GM12878 (cell line): ENCODE measurements around the gene RAD51B. TPM values are rescaled to one million over a fixed set of nuclear protein-coding genes. Genes with fewer than 3 reads are reported as not detected.

Source experiments
- ASH2L ChIP-seq: fragments of 300-600, 200-600 bp; sonication (generic); IDR thresholded peaks from 2 replicates; pipeline ENCODE4 v1.6.1; 2017; ENCODE audit warnings: low read depth, mild to moderate bottlenecking, borderline replicate concordance
- CEBPB ChIP-seq, 2 experiments: fragments of 150-350 bp in 1 of 2; IDR thresholded peaks; 2 replicates each; pipeline ENCODE4 v1.6.1; 2012 to 2014; ENCODE audit warnings: low read depth in 2 of 2, low read length in 2 of 2, borderline replicate concordance in 1 of 2, inconsistent platforms in 1 of 2
- CREB1 ChIP-seq: IDR thresholded peaks from 2 replicates; pipeline ENCODE4 v1.6.1; 2012; ENCODE audit warnings: low read depth, mild to moderate bottlenecking, inconsistent platforms
- CREM ChIP-seq: IDR thresholded peaks from 2 replicates; pipeline ENCODE4 v1.6.1; 2014; ENCODE audit warnings: antibody characterized with exemption, low read depth
- E2F4 ChIP-seq: IDR thresholded peaks from 2 replicates; pipeline ENCODE4 v1.6.1; 2012; ENCODE audit warnings: low read depth, low read length, improper control_type of control experiment
- MEF2B ChIP-seq: fragments of 450-650 bp; IDR thresholded peaks from 2 replicates; pipeline ENCODE4 v1.6.1; 2018; ENCODE audit warnings: mild to moderate bottlenecking, moderate library complexity; ENCODE audit not compliant: partially characterized antibody, poor library complexity, severe bottlenecking
- NFIC ChIP-seq: IDR thresholded peaks from 2 replicates; pipeline ENCODE4 v1.6.1; 2012; ENCODE audit warnings: low read depth, mild to moderate bottlenecking, inconsistent platforms, low read length, moderate library complexity
- NR2C2 ChIP-seq: IDR thresholded peaks from 2 replicates; pipeline ENCODE4 v1.6.1; 2011; ENCODE audit warnings: borderline replicate concordance, low read depth; ENCODE audit not compliant: control insufficient read depth, insufficient read length
- NR2F1 ChIP-seq: fragments of 450-650 bp; conservative IDR thresholded peaks from 2 replicates; pipeline ENCODE4 v1.6.1; 2017; ENCODE audit warnings: mild to moderate bottlenecking
- PRDM15 ChIP-seq: fragments of 450-650 bp; formaldehyde crosslinking; IDR thresholded peaks from 2 replicates; pipeline ENCODE4 v1.4.0; 2020; ENCODE audit warnings: mild to moderate bottlenecking, moderate library complexity
- RAD21 ChIP-seq: IDR thresholded peaks from 2 replicates; pipeline ENCODE4 v1.6.1; 2011; ENCODE audit warnings: mild to moderate bottlenecking, low read depth, low read length, moderate library complexity; ENCODE audit not compliant: insufficient read depth
- RAD51 ChIP-seq: fragments of 450-650 bp; IDR thresholded peaks from 2 replicates; pipeline ENCODE4 v1.6.1; 2016; ENCODE audit warnings: moderate library complexity, mild to moderate bottlenecking, inconsistent platforms
- RCOR1 ChIP-seq: conservative IDR thresholded peaks from 2 replicates; pipeline ENCODE4 v1.6.1; 2012; ENCODE audit warnings: low read depth, low read length, improper control_type of control experiment
- TCF12 ChIP-seq: IDR thresholded peaks from 2 replicates; pipeline ENCODE4 v1.6.1; 2011; ENCODE audit warnings: low read depth, mild to moderate bottlenecking, low read length
- TCF7 ChIP-seq: IDR thresholded peaks from 2 replicates; pipeline ENCODE4 v1.6.1; 2014; ENCODE audit warnings: antibody characterized with exemption, borderline replicate concordance
- ZNF274 ChIP-seq: IDR thresholded peaks from one replicate; pipeline ENCODE4 v1.8.0; 2011; ENCODE audit not compliant: insufficient read length, insufficient read depth
- ZZZ3 ChIP-seq: IDR thresholded peaks from 2 replicates; pipeline ENCODE4 v1.6.1; 2011; ENCODE audit warnings: low read depth; ENCODE audit not compliant: control insufficient read depth, insufficient read length
- polyA plus RNA-seq, 11 experiments: library from polyadenylated mRNA; depleted of rRNA in 4 of 11; unstranded in 6 of 11; stranded (reverse) in 5 of 11; fragments of >200 nt; fragmentation: Nextera tagmentation in 4 of 11; fragmentation: Illumina TruSeq in 1 of 11; extraction: Ambion mirVana in 4 of 11; extraction: Trizol in 1 of 11; gene quantifications; 1 replicate in 1 of 11; 2 replicates in 10 of 11; pipeline versions ENCODE4 v1.2.1 to v1.2.3, GENCODE V29; 2011 to 2016; ENCODE audit warnings: inconsistent platforms in 2 of 11, missing spikeins in 2 of 11, low read depth in 1 of 11
- total RNA-seq, 4 experiments: library from RNA; depleted of rRNA in 3 of 4; stranded (reverse); fragments of >200 nt in 3 of 4; fragmentation: Illumina TruSeq in 1 of 4; extraction: Trizol in 1 of 4; gene quantifications; 2 replicates each; pipeline versions ENCODE4 v1.2.1 to v1.2.3, GENCODE V29; 2013 to 2021
- TF ChIP-seq, protein P1 (sequence below): fragments of 150-350 bp; IDR thresholded peaks from 2 replicates; pipeline ENCODE4 v1.6.1; 2016; ENCODE audit warnings: low read depth, low read length
- TF ChIP-seq, protein P2 (sequence below): IDR thresholded peaks from 2 replicates; pipeline ENCODE4 v1.6.1; 2011; ENCODE audit warnings: low read depth, mild to moderate bottlenecking, low read length, moderate library complexity, borderline replicate concordance; ENCODE audit errors: extremely low read depth
- TF ChIP-seq, protein P3 (sequence below): IDR thresholded peaks from 2 replicates; pipeline ENCODE4 v1.6.1; 2011; ENCODE audit warnings: low read depth, low read length, improper control_type of control experiment, borderline replicate concordance
- TF ChIP-seq, protein P4 (sequence below): fragments of 450-650 bp; IDR thresholded peaks from 2 replicates; pipeline ENCODE4 v1.6.1; 2014; ENCODE audit warnings: mild to moderate bottlenecking

The RAD51B gene
- total and polyA plus RNA-seq, 10 of the 15 experiments (the other 5 are each of a cell fraction or from before 2014, with no cell fraction given): 9.8 to 26.8 (median 21.3) TPM

DNA sequence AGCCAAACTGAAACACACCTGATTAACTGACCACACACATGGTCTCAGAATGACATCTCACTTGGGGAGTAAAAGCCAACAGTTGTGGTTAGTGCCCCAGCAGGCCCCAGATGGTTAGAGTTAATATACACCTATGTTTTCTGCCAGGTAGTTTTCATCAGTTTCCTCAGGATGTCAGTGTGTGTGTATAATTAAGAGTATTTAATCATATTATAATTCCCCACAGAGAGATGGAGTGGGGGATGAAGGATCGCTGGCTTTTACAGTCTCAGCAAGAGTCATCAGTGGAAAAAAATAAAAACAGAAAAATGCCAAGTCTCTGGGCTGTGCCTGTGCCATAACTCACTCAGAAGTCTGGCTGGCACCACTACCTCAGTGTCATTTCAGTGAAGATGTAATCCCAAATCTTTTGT lies 560.8 kb downstream of the RAD51B start (continued):
- TF ChIP-seq, protein P1, sequence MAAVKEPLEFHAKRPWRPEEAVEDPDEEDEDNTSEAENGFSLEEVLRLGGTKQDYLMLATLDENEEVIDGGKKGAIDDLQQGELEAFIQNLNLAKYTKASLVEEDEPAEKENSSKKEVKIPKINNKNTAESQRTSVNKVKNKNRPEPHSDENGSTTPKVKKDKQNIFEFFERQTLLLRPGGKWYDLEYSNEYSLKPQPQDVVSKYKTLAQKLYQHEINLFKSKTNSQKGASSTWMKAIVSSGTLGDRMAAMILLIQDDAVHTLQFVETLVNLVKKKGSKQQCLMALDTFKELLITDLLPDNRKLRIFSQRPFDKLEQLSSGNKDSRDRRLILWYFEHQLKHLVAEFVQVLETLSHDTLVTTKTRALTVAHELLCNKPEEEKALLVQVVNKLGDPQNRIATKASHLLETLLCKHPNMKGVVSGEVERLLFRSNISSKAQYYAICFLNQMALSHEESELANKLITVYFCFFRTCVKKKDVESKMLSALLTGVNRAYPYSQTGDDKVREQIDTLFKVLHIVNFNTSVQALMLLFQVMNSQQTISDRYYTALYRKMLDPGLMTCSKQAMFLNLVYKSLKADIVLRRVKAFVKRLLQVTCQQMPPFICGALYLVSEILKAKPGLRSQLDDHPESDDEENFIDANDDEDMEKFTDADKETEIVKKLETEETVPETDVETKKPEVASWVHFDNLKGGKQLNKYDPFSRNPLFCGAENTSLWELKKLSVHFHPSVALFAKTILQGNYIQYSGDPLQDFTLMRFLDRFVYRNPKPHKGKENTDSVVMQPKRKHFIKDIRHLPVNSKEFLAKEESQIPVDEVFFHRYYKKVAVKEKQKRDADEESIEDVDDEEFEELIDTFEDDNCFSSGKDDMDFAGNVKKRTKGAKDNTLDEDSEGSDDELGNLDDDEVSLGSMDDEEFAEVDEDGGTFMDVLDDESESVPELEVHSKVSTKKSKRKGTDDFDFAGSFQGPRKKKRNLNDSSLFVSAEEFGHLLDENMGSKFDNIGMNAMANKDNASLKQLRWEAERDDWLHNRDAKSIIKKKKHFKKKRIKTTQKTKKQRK: no peak
- peak; percentile 59 for TF ChIP-seq MEF2B
- TF ChIP-seq ZZZ3: no peak
- TF ChIP-seq, protein P2, sequence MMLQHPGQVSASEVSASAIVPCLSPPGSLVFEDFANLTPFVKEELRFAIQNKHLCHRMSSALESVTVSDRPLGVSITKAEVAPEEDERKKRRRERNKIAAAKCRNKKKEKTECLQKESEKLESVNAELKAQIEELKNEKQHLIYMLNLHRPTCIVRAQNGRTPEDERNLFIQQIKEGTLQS: no peak
- TF ChIP-seq ASH2L: no peak
- TF ChIP-seq, protein P3, sequence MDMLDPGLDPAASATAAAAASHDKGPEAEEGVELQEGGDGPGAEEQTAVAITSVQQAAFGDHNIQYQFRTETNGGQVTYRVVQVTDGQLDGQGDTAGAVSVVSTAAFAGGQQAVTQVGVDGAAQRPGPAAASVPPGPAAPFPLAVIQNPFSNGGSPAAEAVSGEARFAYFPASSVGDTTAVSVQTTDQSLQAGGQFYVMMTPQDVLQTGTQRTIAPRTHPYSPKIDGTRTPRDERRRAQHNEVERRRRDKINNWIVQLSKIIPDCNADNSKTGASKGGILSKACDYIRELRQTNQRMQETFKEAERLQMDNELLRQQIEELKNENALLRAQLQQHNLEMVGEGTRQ: no peak
- peak; percentile 71 for TF ChIP-seq NR2F1
- peak; percentile 33 for TF ChIP-seq RAD21
- peak; percentile 59; the same call in 1 of the 2 replicates for TF ChIP-seq CREM
- TF ChIP-seq CEBPB (IDR thresholded peaks at IDR 0.05; ENCODE audit: borderline replicate concordance in 1 of 2, low read depth in 2 of 2, low read length in 2 of 2): no peak
- TF ChIP-seq, protein P4, sequence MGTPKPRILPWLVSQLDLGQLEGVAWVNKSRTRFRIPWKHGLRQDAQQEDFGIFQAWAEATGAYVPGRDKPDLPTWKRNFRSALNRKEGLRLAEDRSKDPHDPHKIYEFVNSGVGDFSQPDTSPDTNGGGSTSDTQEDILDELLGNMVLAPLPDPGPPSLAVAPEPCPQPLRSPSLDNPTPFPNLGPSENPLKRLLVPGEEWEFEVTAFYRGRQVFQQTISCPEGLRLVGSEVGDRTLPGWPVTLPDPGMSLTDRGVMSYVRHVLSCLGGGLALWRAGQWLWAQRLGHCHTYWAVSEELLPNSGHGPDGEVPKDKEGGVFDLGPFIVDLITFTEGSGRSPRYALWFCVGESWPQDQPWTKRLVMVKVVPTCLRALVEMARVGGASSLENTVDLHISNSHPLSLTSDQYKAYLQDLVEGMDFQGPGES: no peak
- TF ChIP-seq NR2C2: no peak
- no peak for TF ChIP-seq PRDM15
- TF ChIP-seq RAD51: no peak
- TF ChIP-seq NFIC: peak; percentile 88
- TF ChIP-seq TCF7: no peak
- TF ChIP-seq CREB1: no peak
- no peak for TF ChIP-seq E2F4
- no peak for TF ChIP-seq ZNF274
- TF ChIP-seq RCOR1: no peak
- peak; percentile 92 for TF ChIP-seq TCF12
